Measurements from ENCODE around the gene IGF1.

Gene IGF1

DNA sequence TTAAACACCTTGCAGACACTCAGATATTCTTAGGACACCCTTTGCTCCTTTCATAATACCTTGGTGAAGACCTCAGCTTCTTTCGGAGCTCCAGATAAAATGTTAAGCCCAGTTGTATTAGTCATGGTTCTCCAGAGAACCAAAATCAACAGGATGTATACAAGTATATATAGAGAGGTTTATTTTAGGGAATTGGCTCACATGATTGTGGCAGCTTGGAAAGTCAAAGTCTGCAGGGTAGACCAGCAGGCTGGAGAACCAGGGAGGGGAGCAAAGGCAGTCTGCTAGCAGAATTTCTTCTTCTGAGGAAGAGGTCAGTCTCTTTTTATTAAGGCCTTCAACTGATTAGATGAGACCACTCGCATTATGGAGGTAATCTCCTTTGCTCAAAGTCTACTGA, 6.9 kb upstream of the IGF1 start:
- no peak for DNase-seq

- no peak for DNase-seq
Measured at GRCh38 chr12:102486153-102486552, 5.8 kb upstream of the IGF1 start.

DNA sequence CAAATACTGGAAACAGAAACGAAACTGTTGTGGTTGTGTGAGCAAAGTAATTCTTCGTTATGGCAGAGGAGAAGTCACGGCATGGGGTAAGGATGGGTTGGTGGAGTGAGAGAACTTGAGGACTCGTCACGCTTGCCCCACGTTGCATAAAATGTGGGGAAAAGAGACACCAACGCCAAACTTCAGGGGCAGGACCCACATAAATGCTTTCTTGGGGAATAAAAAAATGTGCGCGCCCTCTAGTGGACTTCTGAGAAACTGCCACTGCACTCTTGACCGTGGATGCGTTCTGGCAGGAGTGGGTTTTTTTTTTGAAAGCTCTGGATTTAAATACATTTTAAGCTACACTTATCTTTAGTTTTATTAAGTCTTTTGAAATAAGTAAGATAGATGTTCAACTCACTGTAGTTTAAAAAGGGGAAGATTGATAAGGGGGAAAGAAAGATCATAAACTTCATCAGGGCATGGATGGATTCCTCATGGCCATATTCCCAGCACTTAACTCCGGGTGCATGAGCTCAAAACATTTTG, 4.1 kb upstream of the IGF1 start:
- peak; percentile 53 for DNase-seq

- no peak for DNase-seq
Measured at GRCh38 chr12:102484017-102484416, 3.7 kb upstream of the IGF1 start.

DNA sequence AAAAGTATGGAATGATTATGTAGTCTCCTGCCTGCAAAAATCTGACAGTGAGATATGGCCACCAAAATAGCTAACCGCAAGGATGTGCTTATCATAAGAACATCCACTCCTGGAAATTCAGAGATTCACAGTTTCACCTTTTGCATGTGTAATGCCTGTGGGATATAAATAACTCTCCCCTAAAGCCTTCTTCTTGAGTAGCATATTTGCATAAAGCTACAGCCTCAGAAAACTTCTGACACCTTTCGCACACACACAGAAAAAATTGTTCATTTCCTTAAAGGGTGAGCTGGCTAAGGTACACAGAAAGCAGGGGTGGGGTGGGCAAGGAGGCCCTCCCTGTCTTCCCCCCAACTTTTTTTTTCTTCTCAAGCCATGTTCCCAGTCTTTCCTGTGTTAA, 3.1 kb upstream of the IGF1 start:
- no peak for DNase-seq

DNA sequence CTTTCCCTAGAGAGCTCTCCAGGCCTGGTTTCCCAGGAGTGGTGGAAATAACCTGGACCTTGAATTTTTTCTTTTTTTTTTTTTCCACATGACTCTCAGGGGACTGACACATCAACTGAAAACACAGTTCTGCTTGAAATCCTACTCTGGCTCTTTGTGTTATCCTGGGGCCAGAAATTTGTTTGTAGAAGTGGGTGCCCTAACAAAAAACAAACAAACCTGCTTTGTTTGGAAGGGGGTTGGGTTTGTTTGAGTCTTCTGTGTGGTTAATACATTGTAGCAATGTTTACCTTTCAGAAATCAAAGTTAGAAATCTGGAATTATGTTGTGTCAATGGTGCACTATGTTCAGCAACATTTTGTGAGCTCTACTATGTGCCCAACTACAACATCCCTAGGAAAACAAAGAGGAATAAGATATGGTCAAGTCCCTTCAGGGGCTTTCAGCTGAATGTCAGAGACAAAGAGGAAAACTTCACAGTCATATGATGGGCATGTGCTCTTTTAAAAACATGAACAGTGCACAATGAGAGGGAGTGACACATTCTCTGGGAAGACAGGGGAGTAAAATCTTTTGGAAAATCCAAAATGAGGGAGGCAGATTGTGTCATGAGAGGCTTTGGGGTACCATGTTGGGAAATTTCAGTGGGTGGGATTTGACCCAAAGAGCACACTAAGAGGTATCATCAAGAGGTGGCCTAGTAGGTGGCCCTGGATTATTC, 1.5 kb upstream of the IGF1 start:
- no peak for DNase-seq

DNA sequence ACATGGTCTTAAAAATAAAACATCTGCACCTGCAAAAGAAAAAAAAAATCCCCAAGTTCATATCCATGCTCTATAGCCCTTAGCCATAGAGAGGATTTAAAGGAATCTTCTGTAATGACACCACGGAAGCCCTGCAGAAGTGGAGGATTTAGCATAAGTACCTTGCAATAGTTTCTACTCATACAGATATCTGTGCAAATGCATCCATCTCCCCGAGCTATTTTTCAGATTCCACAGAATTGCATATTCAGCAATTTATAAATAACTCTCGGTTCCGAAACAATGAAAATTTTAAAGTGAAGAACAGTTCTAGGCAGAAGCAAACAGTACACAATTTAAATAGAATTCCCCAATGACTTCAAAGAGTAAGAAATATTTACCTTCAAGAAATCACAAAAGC, 424 bp downstream of the IGF1 start:
- no peak for DNase-seq

DNA sequence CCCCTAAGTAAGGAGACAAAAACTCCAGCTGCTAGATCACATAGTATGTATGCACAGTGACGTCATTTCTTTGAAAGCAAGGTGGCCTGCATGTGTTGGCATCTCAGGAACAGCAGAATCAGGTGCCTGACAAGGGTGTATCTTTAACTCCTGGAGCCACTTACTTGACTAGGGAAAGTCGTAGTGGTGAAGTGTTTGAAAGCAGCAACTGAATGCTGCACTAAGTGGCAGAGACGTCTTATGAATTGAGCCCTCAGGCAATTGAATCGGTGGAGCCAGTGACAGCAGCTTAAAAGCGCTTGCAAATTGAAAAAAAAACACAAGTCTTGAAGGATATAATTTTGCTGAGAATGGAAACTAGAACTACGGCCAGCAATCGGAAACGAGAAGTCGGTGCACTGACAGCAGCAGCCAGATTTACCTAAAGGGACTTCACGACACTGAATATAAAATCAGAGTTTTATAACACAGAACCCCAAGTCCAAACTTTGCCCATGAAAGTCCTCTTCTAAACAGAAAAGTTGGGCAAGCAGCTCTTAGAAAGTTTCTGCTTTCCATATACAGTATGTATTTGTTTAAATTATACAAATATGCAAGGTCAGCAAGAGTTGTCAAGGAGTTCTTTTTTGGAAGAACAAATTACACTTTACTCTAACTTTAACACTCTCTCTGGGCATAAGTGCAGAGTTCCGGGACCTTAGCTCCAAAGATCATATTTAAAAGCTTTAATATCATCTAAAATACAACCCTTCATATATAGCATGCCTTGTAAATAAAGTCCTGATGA, 1.1 kb downstream of the IGF1 start:
- no peak for DNase-seq

DNA sequence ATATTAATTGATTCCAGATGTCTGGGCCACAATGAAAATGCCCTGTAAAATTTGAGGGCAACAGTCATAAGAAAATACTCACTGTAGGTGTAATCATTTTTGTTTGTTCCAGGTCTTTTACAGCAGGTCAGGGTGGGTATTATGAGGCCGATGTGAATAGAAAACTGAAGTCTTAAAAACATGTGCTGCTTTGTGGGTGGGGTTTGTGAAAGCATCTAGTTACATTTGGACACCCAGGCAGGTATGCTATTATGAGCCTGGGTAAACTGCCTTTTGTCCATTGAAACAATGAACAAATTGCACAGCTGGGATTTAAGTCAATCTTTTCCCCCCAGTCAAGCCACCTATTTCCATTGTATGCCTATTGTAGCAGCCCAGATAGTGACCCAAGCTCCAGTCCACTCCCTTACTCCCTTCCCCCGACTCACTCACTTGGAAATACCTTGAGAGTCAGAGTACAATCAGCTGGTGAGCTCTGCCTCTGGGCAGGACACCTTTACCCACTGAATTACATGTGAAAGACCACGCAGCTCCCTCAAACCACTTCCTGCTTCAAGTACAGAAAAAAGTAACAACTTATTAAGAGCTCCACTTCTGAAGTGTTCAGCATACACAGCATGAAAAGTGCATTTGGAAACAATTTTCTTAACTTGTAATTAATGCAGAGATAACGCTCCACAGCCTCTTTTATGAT, 1.8 kb downstream of the IGF1 start:
- no peak for DNase-seq

DNA sequence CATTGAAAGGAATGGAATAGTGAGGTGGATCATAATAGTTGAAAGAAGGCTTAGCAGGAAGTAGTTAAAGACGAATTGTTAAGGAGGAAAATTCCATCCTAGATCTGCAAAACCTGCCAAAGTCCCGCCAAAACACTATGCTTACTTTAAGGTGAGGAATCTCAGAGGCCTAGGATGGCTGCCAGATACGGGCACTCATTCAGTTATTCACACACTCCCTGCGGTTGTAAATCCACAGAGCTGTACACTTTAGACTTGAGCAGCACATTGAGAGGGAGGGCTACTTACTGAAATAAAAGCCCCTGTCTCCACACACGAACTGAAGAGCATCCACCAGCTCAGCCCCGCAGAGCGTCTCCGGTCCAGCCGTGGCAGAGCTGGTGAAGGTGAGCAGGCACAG, 5.0 kb downstream of the IGF1 start:
- DNase-seq = no peak

- DNase-seq = no peak
Measured at GRCh38 chr12:102474438-102475064, 5.8 kb downstream of the IGF1 start.

DNA sequence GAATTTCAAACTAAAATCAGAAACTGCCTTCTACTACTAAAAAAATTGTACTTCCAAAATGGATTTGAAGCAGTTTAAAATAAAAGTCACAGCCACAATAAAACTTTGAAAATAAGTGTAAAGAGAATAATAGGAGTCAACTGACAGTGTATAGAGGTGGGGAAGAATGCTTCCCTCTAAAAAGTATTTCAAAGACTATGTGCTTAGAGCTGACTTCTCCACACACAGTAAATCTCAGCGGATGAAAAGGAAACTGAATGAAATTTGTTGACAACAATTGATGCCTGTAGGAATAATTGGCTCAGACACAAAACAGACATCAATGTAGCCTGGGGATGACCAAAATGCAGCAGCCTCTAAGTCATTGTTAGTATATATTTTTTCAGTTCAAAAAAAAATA, 7.9 kb downstream of the IGF1 start:
- DNase-seq = no peak

- no peak for DNase-seq
Measured at GRCh38 chr12:102471556-102471955, 8.8 kb downstream of the IGF1 start.

DNA sequence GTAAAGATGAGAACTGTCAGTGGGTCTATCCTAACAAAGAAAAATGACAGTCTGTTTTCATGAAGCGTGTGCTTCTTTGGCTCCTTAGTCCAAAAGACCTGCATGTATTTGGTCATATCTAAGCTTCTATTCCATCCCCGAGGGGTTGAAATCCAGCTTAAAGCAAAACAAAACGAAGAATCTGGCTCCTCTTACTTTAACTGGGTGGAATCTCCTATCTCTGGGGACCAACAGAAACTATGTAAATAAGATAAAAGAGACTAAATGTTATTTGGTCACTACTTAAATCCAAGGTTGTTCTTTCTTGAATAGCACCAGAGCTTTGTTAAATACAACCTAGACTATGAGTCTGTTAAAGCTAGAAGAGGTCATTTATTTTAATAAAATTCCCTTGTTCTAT, 9.4 kb downstream of the IGF1 start:
- DNase-seq = no peak

- DNase-seq = no peak
Measured at GRCh38 chr12:102468261-102468915, 12.0 kb downstream of the IGF1 start.

DNA sequence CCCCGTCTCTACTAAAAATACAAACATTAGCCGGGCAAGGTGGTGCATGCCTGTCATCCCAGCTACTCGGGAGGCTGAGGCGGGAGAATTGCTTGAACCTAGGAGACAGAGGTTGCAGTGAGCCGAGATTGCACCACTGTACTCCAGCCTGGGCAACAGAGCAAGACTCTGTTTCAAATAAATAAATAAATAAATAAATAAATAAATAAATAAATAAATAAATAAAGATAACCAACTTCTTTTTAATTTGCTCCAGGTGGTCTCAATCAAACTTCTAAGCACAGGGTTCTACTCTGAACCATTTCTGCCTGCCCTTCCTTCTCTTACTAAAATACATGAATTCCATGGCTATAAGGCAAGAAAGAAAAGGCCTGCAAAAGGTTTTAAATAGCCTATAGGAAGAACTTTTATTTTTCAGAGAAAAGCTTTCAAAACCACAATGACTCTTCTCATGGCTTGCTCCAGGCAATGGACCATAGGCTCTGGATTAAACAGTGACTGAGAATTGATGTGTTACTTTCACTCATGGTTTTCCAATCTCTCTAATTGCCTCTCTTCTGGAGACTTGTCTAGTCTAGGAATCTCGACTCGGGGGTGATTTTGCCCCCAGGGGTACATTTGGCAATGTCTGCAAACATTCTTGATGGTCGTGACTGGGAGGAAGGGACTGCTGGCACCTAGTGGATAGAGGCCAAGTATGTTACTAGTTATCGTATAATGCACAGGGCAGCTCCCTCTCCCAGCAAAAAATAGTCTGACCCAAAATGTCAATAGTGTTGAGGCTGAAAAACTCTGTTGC, 14.4 kb downstream of the IGF1 start:
- no peak for DNase-seq

DNA sequence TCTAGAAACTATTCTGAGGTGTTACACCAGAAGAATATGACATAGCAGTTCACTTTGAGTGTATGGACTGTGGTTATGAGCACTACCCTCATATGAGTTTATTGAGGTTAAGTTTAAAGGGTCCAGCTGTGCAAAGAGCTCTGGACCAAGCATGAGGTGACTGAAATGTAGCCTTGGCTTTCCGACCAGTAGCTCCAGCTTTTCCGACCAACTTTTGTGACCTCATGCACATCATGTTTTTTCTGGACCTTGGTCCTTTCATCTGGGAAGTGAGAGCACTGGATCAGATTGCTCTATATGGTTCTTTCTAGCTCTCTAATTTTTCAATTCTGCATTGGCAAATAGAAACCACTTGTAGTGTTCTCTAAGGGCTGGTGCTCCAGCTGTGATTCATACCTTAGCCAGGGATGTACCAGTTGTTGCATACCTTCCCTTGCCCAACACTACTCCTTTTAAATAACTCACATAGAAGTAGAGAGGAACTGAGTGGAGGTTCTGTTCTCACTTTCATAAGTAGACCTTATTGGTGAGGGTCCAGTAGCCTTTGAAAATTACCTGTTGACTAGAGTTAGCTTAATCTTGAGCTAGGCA, 16.6 kb downstream of the IGF1 start:
- no peak for DNase-seq

- no peak for DNase-seq
Measured at GRCh38 chr12:102462795-102463465, 17.4 kb downstream of the IGF1 start.

GRCh38 chr12:102462386-102462785, 18.0 kb downstream of the IGF1 start:
- no peak for DNase-seq

DNA sequence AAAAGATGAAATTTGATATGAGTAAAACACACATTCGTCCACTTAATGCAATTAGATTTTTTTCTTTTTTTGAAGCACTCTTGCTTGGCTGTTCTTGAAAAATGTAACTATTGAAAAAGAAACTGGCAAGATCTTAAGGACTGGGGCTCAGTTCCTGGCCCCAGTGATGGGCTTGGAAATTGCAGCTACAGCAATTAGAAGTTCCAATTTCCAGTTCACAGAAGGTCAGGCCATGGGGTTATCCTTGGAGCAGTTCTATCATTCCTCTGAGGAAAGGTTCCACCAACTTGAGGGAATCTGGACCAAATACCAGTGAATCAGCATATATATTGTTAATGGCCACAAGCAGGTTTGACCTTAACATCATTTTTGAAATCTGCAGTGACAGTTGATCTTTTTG, 18.9 kb downstream of the IGF1 start:
- no peak for DNase-seq

DNA sequence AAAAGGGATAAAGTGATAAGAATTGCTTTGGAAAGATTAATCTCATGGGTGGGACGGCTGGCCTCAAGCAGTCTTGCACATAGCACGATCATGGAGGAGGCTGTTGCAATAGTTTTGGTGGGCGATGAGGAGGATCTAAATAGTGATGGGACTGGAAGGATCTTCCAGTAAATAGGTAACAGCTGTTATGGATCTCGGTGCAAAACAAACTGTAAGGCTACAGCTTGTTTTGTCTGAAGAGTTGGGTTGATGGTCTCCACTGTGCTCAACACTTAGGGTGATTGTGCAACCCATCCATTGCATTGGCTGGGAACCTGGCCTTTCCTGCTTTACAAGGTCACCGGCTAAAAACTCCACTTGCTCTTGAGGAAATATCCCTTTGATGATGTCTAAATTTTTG, 21.0 kb downstream of the IGF1 start:
- DNase-seq = no peak

Measured in CD4-positive, alpha-beta T cell treated with Interleukin-17A for 4 hours (primary cell).